ENCODE data around the gene SRGAP1.

SRGAP1 gene

DNA sequence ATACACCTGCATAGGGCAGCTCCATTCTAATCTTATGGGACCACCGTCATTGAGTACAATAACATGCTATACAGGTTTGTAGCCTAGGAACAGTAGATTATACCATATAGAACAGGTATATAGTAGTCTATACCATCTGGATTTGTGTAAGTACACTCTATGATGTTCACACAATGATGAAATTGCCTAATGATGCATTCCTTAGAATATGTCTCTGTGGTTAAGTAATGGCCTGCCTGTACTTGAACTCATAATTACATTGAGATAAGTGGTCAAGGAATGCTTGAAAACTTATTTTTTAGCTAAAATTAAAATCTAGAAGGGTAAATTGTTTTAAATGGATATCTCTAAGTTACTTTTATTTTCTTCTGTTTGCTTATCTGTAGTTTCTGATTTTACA is 152.7 kb downstream of the SRGAP1 start:
- Histone ChIP-seq H3K27me3 (ENCODE audit: insufficient read depth, poor library complexity, severe bottlenecking) (no peaks in the 10 kb centered on the region), H3K4me3 (replicated peaks; ENCODE audit: insufficient read depth, low read length) (no peak overlapping the region), H3K27ac (replicated peaks) (no peak overlapping the region)
- TF ChIP-seq SPI1 (IDR thresholded peaks at IDR 0.05; ENCODE audit: borderline replicate concordance, low read depth) (no peak), POLR2AphosphoS5 (IDR thresholded peaks at IDR 0.05; ENCODE audit: low read depth) (no peak), GABPA (IDR thresholded peaks at IDR 0.05; ENCODE audit: low read depth) (no peak)
- TF ChIP-seq, protein P1, sequence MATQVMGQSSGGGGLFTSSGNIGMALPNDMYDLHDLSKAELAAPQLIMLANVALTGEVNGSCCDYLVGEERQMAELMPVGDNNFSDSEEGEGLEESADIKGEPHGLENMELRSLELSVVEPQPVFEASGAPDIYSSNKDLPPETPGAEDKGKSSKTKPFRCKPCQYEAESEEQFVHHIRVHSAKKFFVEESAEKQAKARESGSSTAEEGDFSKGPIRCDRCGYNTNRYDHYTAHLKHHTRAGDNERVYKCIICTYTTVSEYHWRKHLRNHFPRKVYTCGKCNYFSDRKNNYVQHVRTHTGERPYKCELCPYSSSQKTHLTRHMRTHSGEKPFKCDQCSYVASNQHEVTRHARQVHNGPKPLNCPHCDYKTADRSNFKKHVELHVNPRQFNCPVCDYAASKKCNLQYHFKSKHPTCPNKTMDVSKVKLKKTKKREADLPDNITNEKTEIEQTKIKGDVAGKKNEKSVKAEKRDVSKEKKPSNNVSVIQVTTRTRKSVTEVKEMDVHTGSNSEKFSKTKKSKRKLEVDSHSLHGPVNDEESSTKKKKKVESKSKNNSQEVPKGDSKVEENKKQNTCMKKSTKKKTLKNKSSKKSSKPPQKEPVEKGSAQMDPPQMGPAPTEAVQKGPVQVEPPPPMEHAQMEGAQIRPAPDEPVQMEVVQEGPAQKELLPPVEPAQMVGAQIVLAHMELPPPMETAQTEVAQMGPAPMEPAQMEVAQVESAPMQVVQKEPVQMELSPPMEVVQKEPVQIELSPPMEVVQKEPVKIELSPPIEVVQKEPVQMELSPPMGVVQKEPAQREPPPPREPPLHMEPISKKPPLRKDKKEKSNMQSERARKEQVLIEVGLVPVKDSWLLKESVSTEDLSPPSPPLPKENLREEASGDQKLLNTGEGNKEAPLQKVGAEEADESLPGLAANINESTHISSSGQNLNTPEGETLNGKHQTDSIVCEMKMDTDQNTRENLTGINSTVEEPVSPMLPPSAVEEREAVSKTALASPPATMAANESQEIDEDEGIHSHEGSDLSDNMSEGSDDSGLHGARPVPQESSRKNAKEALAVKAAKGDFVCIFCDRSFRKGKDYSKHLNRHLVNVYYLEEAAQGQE (IDR thresholded peaks at IDR 0.05; ENCODE audit: insufficient replicate concordance, low read depth) = no peak
- DNase-seq (ENCODE audit: low read depth in 1 of 2, low spot score in 1 of 2) = no peak

DNA sequence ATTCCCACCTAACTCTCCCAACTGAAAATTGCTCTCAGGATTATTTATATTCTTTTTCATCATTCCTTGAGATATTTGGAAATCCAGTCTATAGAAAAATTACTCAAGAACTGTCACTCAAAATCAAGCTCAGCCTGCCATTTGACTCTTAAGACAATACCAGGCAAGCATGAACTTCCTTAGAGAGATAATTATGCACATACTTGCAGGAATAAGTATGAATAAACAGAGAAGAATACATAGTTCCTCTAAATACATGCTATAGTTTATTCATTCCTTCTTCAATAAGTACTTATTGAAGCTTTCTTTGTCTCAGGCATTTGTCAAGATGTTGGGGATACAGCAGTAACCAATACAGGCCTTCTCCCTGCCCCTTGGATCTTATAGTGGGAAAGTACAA is 154.1 kb downstream of the SRGAP1 start:
- H3K4me3 ChIP-seq (replicated peaks; ENCODE audit: insufficient read depth, low read length) = no peak overlapping the region
- H3K27me3 ChIP-seq (ENCODE audit: insufficient read depth, poor library complexity, severe bottlenecking) = no peaks in the 10 kb centered on the region
- TF ChIP-seq, protein P1 (IDR thresholded peaks at IDR 0.05; ENCODE audit: insufficient replicate concordance, low read depth) = no peak
- no peak for TF ChIP-seq CTCF (IDR thresholded peaks at IDR 0.05; ENCODE audit: insufficient read depth, low read length)
- no peak for TF ChIP-seq GABPA (IDR thresholded peaks at IDR 0.05; ENCODE audit: low read depth)
- TF ChIP-seq SPI1 (IDR thresholded peaks at IDR 0.05; ENCODE audit: borderline replicate concordance, low read depth) = no peak
- no peak for TF ChIP-seq POLR2AphosphoS5 (IDR thresholded peaks at IDR 0.05; ENCODE audit: low read depth)
- DNase-seq (ENCODE audit: low read depth in 1 of 2, low spot score in 1 of 2) = no peak
- H3K27ac ChIP-seq (replicated peaks) = no peak overlapping the region

- no peak for TF ChIP-seq GABPA (IDR thresholded peaks at IDR 0.05; ENCODE audit: low read depth)
- no peak for TF ChIP-seq CTCF (IDR thresholded peaks at IDR 0.05; ENCODE audit: insufficient read depth, low read length)
- TF ChIP-seq, protein P1 (IDR thresholded peaks at IDR 0.05; ENCODE audit: insufficient replicate concordance, low read depth) = no peak
- TF ChIP-seq POLR2AphosphoS5 (IDR thresholded peaks at IDR 0.05; ENCODE audit: low read depth) = no peak
- no peak for TF ChIP-seq SPI1 (IDR thresholded peaks at IDR 0.05; ENCODE audit: borderline replicate concordance, low read depth)
- no peak overlapping the region for H3K4me3 ChIP-seq (replicated peaks; ENCODE audit: insufficient read depth, low read length)
- H3K27ac ChIP-seq (replicated peaks) = no peak overlapping the region
- no peak for DNase-seq (ENCODE audit: low read depth in 1 of 2, low spot score in 1 of 2)
- no peaks in the 10 kb centered on the region for H3K27me3 ChIP-seq (ENCODE audit: insufficient read depth, poor library complexity, severe bottlenecking)
Measured at GRCh38 chr12:63999853-64000252, 155.4 kb downstream of the SRGAP1 start.

Data from HL-60 (cell line).